B cell (primary cell): ENCODE measurements around the gene AUTS2. TPM values are rescaled to one million over a fixed set of nuclear protein-coding genes. Genes with fewer than 3 reads are reported as not detected.

Experiments used
- ATAC-seq: fragments of 200-7000 bp; cut with Tn5 transposase; one replicate; pipeline ENCODE4 v1.10.0; 2021; ENCODE audit warnings: low read depth, mild to moderate bottlenecking, moderate number of reproducible peaks, moderate library complexity
- CTCF ChIA-PET: fragments of 350-600 bp; sonication (Branson Sonifier 250); formaldehyde crosslinking; loops from one replicate; lab custom pipeline; 2021; ENCODE audit warnings: antibody characterized with exemption, inconsistent platforms; lab: Charles Lee
- POLR2A ChIA-PET: fragments of 350-600 bp; sonication (Branson Sonifier 250); formaldehyde crosslinking; loops from one replicate; lab custom pipeline; 2021; ENCODE audit warnings: antibody characterized with exemption; lab: Charles Lee
- DNase-seq: peaks from one replicate; pipeline ENCODE4 v3.0.0; 2013
- H2AFZ ChIP-seq: 2 replicates; pipeline ENCODE4 v1.6.1; 2012; ENCODE audit warnings: mild to moderate bottlenecking, low read depth, low read length; ENCODE audit not compliant: insufficient read depth, poor library complexity, severe bottlenecking
- H3K27ac ChIP-seq, 2 donors: 1 replicate in 1 of 2; 2 replicates in 1 of 2; pipeline ENCODE4 v1.5.1; 2012 to 2013; ENCODE audit warnings: low read length in 2 of 2, mild to moderate bottlenecking in 2 of 2, moderate library complexity in 1 of 2
- H3K27me3 ChIP-seq, 4 experiments: fragments of 200-600 bp in 1 of 4; sonication (generic) in 1 of 4; replicated peaks in 1 of 4; 1 replicate in 2 of 4; 2 replicates in 2 of 4; pipeline versions ENCODE4 v1.6.1 to v1.7.0; 2013 to 2016; ENCODE audit warnings: low read length in 3 of 4, mild to moderate bottlenecking in 2 of 4, mixed read lengths in 1 of 4, moderate library complexity in 1 of 4; ENCODE audit not compliant: insufficient read depth in 4 of 4, control insufficient read depth in 3 of 4; ENCODE audit errors: control extremely low read depth in 1 of 4
- H3K36me3 ChIP-seq, 2 experiments: replicated peaks in 1 of 2; 1 replicate in 1 of 2; 2 replicates in 1 of 2; pipeline versions ENCODE4 v1.6.1 to v1.7.1; 2013; ENCODE audit warnings: low read length in 1 of 2; ENCODE audit not compliant: insufficient read depth in 2 of 2, control insufficient read depth in 1 of 2; ENCODE audit errors: control extremely low read depth in 1 of 2, extremely low read depth in 1 of 2
- H3K4me1 ChIP-seq, 2 donors: fragments of 200-600 bp in 1 of 2; sonication (generic) in 1 of 2; 1 replicate in 1 of 2; 2 replicates in 1 of 2; pipeline versions ENCODE4 v1.5.1 to v1.6.1; 2013 to 2017; ENCODE audit warnings: low read length in 2 of 2; ENCODE audit not compliant: control insufficient read depth in 2 of 2, insufficient read depth in 2 of 2
- H3K4me2 ChIP-seq: replicated peaks from 2 replicates; pipeline ENCODE3; 2012; ENCODE audit warnings: mild to moderate bottlenecking, low read depth, low read length; ENCODE audit not compliant: poor library complexity, severe bottlenecking
- H3K4me3 ChIP-seq, 5 experiments: fragments of 200-600 bp in 1 of 5; sonication (generic) in 1 of 5; 1 replicate in 3 of 5; 2 replicates in 2 of 5; pipeline versions ENCODE4 v1.5.1 to v1.7.0; 2011 to 2016; ENCODE audit warnings: low read length in 4 of 5, mild to moderate bottlenecking in 4 of 5, low read depth in 2 of 5, control low read depth in 1 of 5, moderate library complexity in 1 of 5; ENCODE audit not compliant: insufficient read depth in 1 of 5; ENCODE audit errors: control extremely low read depth in 1 of 5, extremely low read depth in 1 of 5
- H3K79me2 ChIP-seq: fragments of 200-600 bp; sonication (generic); one replicate; pipeline ENCODE4 v1.6.0; 2016; ENCODE audit warnings: low read length; ENCODE audit not compliant: control insufficient read depth, insufficient read depth
- H3K9ac ChIP-seq: fragments of 200-600 bp; sonication (generic); 2 replicates; pipeline ENCODE4 v1.6.1; 2017; ENCODE audit warnings: mild to moderate bottlenecking, low read length, moderate library complexity
- H3K9me3 ChIP-seq, 3 donors: one replicate each; pipeline versions ENCODE4 v1.6.1 to v1.7.1; 2013; ENCODE audit warnings: low read length in 2 of 3; ENCODE audit not compliant: control insufficient read depth in 2 of 3, insufficient read depth in 1 of 3; ENCODE audit errors: control extremely low read depth in 1 of 3
- H4K20me1 ChIP-seq: 2 replicates; pipeline ENCODE4 v1.6.0; 2012; ENCODE audit warnings: mild to moderate bottlenecking, low read length; ENCODE audit not compliant: insufficient read depth, control insufficient read depth, poor library complexity, severe bottlenecking
- H3K27ac Mint-ChIP-seq: one replicate; pipeline ENCODE4 v1.8.0; 2021; ENCODE audit warnings: mixed read lengths
- H3K27me3 Mint-ChIP-seq: one replicate; pipeline ENCODE4 v1.8.0; 2021; ENCODE audit warnings: mixed read lengths
- H3K4me1 Mint-ChIP-seq: one replicate; pipeline ENCODE4 v1.8.0; 2021; ENCODE audit warnings: mixed read lengths
- H3K4me3 Mint-ChIP-seq: one replicate; pipeline ENCODE4 v1.8.0; 2021; ENCODE audit warnings: mixed read lengths
- H3K9me3 Mint-ChIP-seq: one replicate; pipeline ENCODE4 v1.8.0; 2022; ENCODE audit warnings: mixed read lengths; ENCODE audit not compliant: insufficient read depth
- EZH2 ChIP-seq: IDR thresholded peaks from 2 replicates; pipeline ENCODE4 v1.6.1; 2012; ENCODE audit warnings: borderline replicate concordance, low read depth, mild to moderate bottlenecking, moderate library complexity, low read length; ENCODE audit not compliant: insufficient read depth, poor library complexity, severe bottlenecking
- WGBS: methylation state at CpG from one replicate; pipeline ENCODE4 v1.1.5; 2013; ENCODE audit warnings: missing lambda C conversion rate; ENCODE audit not compliant: insufficient coverage; 5-methylcytosine and 5-hydroxymethylcytosine counted together
- intact Hi-C: fragments of 100-400 bp; cut with micrococcal nuclease; formaldehyde crosslinking; loops from one replicate; pipeline ENCODE4 v1.10.0; 2022
- polyA plus RNA-seq: library from polyadenylated mRNA; depleted of rRNA; stranded (reverse); fragments of >200 nt; gene quantifications from 2 replicates; pipeline ENCODE4 v1.2.3, GENCODE V29; 2012
- total RNA-seq, 2 donors: library from RNA; stranded (reverse); fragments of 120-200 nt in 1 of 2; gene quantifications; 1 replicate in 1 of 2; 2 replicates in 1 of 2; pipeline versions ENCODE4 v1.2.3 to v1.2.4, GENCODE V29; 2013 to 2022
- TF ChIP-seq, protein P1 (sequence below): fragments of 200-600 bp; IDR thresholded peaks from one replicate; pipeline ENCODE4 v1.8.0; 2022; ENCODE audit warnings: antibody characterized with exemption, mild to moderate bottlenecking

AUTS2 gene
- total and polyA plus RNA-seq, 2 donors (not counting 1 experiment from before 2014, with no cell fraction given): 22.3 to 35.0 TPM

DNA sequence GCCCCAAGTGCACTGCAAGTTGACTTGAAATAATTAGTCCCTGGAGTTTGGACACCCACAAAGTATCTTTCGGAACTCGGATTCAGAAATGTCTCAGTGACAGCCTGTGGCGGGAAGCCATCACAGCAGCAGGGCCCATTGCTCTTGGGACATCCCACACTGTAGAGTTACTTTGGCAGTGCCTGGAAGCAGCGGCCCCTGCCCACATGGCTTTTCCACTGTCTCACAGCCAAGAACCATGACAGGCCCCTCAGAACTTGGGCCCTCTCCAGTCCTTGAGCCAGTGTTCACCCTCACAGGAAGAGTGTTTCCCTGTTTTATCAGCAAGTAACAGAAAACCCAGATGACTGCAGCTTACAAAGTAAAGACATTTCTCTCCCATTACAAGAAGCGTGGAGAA lies 1056.7 kb downstream of the AUTS2 start:
- ChIA-PET CTCF (no interaction called here), POLR2A (no interaction called here)
- WGBS: 97% methylated on average over 5 of the region's 5 CpGs
- H3K36me3 ChIP-seq: no peaks in the 10 kb centered on the region
- no peaks in the 10 kb centered on the region for H3K9me3 ChIP-seq
- no peak overlapping the region for H3K4me3 ChIP-seq
- DNase-seq (no peak), ATAC-seq (no peak)
- intact Hi-C loops: no loop called here
- Mint-ChIP-seq H3K4me3 (no peak overlapping the region), H3K27ac (no peak overlapping the region), H3K4me1 (no peaks in the 10 kb centered on the region), H3K9me3 (no peaks in the 10 kb centered on the region), H3K27me3 (no peaks in the 10 kb centered on the region)
- H3K9ac ChIP-seq: no peak overlapping the region
- no peaks in the 10 kb centered on the region for H3K27me3 ChIP-seq
- no peaks in the 10 kb centered on the region for H3K4me1 ChIP-seq
- H2AFZ ChIP-seq: no peak overlapping the region
- no peak for TF ChIP-seq EZH2
- TF ChIP-seq, protein P1, sequence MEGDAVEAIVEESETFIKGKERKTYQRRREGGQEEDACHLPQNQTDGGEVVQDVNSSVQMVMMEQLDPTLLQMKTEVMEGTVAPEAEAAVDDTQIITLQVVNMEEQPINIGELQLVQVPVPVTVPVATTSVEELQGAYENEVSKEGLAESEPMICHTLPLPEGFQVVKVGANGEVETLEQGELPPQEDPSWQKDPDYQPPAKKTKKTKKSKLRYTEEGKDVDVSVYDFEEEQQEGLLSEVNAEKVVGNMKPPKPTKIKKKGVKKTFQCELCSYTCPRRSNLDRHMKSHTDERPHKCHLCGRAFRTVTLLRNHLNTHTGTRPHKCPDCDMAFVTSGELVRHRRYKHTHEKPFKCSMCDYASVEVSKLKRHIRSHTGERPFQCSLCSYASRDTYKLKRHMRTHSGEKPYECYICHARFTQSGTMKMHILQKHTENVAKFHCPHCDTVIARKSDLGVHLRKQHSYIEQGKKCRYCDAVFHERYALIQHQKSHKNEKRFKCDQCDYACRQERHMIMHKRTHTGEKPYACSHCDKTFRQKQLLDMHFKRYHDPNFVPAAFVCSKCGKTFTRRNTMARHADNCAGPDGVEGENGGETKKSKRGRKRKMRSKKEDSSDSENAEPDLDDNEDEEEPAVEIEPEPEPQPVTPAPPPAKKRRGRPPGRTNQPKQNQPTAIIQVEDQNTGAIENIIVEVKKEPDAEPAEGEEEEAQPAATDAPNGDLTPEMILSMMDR: no peak
- no peak overlapping the region for H3K4me2 ChIP-seq
- H3K79me2 ChIP-seq: no peaks in the 10 kb centered on the region
- no peak overlapping the region for H3K27ac ChIP-seq
- no peaks in the 10 kb centered on the region for H4K20me1 ChIP-seq

DNA sequence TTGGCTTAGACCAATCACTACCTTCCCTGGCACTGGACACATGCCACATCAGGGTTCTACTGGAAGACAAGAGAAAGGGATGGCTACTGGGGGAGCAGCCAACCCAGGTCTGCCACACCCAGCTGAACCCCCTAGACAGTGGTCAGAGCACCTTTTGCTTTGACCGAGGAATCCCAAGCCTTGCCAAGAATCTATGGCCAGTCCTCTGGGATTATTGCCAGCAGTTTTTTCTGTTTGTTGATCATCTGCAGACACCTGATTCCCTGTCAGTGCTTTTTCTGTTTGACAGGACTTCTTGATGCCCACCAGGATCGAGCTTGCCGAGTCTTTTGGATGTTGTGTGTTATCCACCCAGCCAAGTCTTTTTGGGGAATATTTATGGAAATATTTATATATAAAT lies 1057.4 kb downstream of the AUTS2 start:
- DNase-seq (no peak), ATAC-seq (no peak)
- Histone ChIP-seq H3K4me1 (no peaks in the 10 kb centered on the region), H3K36me3 (no peaks in the 10 kb centered on the region), H3K4me3 (no peak overlapping the region), H2AFZ (no peak overlapping the region), H3K79me2 (no peaks in the 10 kb centered on the region), H4K20me1 (no peaks in the 10 kb centered on the region), H3K9ac (no peak overlapping the region), H3K4me2 (no peak overlapping the region), H3K9me3 (no peaks in the 10 kb centered on the region), H3K27me3 (no peaks in the 10 kb centered on the region), H3K27ac (no peak overlapping the region)
- Mint-ChIP-seq H3K9me3 (no peaks in the 10 kb centered on the region), H3K27ac (no peak overlapping the region), H3K27me3 (no peaks in the 10 kb centered on the region), H3K4me1 (no peaks in the 10 kb centered on the region), H3K4me3 (no peak overlapping the region)
- CTCF ChIA-PET: no interaction called here
- WGBS: 100% methylated on average over 1 of the region's 3 CpGs
- intact Hi-C loops: no loop called here
- TF ChIP-seq EZH2: no peak
- TF ChIP-seq, protein P1: no peak
- POLR2A ChIA-PET: no interaction called here
